GM04503 (cell line): ENCODE data around the gene ATF6.
"Not testable (repeated sequence)": the region's sequence is repeated elsewhere in the genome, so short reads cannot be mapped to it uniquely, and the experiment has no call there.

Experiments used
- DNase-seq: peaks from one replicate; pipeline ENCODE4 v3.0.0-alpha.2; 2012; ENCODE audit warnings: low read depth

ATF6 gene

DNA sequence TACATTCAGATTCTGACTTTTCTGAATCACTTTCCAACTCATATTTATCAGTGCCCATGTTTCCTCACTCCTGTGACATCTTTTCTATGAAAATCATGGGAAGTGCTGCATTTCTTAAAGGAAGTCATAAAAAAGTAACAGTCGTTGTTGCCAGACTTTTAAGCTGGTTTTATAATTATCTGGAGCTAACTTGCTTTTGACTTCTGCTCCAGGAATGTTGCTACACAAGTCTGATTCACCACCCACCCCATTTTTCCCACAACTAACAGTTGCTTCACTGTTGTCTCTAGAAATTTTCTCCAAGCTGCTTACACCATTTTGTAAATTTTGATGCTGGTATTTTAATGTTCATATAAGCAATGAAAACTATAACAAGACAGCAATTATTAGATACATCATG, 32.6 kb upstream of the ATF6 start:
- DNase-seq, result peak; percentile 94

DNA sequence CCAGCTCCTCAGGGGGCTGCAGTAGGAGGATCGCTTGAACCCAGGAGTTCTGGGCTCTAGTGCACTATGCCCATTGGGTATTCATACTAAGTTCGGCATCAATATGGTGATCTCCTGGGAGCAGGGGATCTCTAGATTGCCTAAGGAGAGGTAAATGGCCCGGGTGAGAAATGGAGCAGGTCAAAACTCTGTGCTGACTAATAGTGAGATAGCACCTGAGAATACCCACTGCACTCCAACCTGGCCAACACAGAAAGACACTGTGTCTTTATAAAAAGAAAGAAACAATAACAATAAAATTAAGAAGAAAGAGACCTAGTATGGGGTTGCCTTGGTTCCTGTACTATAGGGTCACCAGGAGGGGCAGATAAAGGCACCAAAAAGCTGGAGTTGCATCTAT, 30.3 kb upstream of the ATF6 start:
- no peak for DNase-seq

DNA sequence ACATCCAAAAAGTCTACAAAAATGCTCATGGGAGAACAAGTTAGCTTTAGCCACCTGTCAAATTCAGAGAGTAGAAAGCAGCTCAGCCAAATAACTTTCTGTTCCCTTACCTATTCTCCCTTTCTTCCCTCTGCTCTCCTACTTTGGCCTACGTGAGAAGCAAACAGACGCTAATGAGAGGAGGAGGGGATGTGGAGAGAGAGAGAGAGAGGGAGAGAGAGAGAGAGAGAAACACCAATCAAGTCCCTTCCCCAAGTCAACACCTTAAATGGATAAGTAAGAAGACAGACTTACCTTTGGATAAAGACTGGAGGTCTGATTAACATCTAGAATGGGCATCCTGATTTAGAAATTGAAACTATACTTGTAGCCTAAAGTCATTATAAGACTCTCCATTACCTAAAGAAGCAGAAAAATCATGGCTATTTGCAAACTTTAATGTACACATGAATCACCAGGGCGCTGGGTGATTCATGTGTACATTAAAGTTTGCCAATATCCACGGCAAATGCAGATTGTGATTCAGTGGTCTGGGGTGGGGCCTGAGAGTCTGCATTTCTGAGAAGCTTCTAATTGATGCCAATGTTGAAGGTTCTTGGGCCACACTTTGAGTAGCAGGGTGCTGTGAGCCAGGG, 29.7 kb upstream of the ATF6 start:
- no peak for DNase-seq

DNA sequence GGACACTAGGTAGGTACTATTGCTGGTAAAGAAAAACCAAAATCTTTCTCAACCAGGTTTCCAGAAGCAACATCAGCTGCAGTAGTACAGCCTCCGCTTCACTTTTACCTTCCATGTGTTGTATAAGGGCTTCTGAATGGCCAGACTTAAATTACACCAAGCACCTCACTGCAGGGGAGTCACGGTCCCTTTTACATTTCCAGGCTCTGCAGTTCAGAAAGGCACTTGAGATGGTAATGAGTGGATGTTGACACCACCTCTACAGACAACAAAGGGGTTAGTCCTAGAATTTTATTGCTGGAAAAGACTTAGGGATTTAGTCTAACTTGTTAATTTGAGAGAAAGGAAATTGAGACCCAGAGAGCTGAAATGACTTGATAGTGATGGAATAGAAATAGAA, 28.5 kb upstream of the ATF6 start:
- no peak for DNase-seq

DNA sequence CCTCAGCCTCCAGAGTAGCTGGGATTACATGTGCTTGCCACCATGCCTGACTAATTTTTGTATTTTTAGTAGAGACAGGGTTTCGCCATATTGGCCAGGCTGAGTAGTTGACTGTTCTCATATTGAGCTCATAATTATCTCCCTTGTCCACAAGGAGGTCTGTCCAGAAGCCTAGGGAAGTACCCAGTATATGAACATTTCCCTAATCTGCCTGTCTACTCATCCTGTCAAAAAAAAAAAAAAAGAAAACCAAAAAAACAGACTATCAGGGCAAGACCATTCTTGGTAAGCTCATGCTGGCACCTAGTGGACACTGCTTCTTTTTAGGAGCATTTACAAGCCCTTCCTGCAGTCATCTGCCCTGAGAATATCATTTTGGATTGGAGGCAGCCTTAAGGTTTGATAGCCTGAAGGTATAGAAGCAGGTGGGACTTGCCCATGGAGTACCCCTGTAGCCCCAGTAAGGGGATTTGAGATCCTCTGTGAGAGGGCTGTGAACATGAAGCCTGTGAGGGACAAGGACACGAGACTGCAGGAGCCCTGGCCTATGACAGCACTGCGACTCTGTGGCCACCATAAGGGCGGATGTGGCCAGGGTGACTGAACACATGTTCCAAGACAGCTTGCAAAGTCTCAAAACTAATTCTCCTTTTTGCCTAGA, 27.4 kb upstream of the ATF6 start:
- peak; percentile 37 for DNase-seq

DNA sequence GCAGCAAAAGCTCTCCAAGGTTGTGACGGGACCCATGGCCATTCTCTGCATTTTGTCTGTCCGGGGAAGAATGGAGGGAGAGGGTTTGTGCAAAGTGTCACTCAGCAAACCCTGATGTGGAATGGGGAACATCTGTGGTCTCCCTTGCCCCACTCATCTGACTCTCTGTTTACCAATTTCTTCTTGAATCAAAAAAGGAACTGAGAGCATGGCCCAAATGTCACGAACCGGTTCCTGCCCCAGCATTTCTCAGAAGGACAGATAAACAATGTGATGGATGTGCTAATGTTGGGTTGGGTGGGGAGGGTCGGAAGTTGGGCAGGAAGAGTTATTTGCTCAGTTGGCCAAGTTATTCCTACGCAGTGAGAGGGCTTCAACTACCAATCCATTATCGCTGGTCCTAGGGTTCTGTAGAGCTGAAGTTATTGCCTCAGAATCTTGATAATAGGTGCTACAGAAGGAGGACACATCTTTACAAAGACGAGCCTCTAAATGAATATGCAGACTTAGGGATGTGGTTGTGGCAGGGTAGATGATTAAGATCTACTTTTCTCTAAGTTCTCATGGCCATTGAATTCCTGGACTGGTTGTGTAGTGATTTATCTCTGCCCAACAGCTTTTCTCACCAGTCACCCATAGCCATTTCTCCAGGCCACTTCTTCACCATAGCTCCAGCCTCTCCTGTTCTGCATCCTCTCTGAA, 26.1 kb upstream of the ATF6 start:
- DNase-seq, result no peak

DNA sequence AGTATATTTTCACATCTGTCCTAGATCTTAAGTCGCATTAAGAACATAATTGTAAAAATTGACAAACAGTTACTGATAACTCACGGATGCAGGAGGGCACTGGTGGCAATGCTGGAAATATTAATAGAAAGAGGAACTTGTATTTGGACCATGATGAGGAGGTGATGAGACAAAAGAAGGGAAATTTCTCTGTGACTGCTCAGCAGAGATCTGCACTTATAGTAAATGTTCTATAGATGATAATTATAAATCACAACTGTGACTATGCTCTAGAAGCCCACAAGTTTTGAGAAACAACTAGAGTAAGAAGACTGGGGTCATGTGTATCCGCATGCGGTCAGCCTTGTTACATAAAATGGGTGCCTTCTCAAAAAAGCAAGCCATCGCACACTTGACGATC, 25.2 kb upstream of the ATF6 start:
- DNase-seq, result no peak

DNA sequence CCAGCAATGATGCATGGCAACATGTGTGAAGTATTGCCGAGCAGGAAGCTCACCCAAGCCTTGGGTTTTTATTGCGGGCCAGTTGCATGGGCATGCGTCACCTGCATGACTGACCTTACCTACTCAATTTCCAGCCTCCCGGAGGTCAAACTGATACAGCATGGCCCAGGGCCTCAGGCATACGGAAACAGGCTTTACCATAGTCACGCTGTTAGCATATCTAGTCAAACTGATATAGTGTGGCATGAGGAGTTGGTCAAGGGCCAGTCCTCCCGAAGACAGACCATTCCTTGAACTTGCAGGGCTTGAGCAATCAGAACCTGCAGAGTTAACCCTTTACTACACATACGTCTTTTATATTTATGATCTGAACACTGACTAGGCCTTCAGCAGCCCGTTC, 22.9 kb upstream of the ATF6 start:
- DNase-seq, result no peak

DNA sequence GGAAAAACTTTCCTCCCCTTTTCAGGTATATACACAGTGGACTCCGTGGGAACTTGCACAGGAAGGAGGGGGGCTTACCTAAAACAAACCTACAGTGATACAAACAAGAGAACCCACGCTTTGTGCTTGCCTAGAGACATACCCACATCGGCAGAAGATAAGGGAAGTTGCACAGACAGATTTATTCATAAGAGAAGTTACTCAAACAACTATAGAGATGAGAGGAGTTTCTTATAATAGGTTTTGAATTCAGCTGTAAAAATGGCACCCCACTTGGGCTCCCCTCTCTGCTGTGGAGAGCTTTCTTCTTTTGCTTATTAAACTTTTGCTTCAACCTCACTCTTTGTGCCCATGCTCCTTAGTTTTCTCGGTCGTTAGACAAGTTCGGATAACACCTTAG, 18.3 kb upstream of the ATF6 start:
- no peak for DNase-seq

DNA sequence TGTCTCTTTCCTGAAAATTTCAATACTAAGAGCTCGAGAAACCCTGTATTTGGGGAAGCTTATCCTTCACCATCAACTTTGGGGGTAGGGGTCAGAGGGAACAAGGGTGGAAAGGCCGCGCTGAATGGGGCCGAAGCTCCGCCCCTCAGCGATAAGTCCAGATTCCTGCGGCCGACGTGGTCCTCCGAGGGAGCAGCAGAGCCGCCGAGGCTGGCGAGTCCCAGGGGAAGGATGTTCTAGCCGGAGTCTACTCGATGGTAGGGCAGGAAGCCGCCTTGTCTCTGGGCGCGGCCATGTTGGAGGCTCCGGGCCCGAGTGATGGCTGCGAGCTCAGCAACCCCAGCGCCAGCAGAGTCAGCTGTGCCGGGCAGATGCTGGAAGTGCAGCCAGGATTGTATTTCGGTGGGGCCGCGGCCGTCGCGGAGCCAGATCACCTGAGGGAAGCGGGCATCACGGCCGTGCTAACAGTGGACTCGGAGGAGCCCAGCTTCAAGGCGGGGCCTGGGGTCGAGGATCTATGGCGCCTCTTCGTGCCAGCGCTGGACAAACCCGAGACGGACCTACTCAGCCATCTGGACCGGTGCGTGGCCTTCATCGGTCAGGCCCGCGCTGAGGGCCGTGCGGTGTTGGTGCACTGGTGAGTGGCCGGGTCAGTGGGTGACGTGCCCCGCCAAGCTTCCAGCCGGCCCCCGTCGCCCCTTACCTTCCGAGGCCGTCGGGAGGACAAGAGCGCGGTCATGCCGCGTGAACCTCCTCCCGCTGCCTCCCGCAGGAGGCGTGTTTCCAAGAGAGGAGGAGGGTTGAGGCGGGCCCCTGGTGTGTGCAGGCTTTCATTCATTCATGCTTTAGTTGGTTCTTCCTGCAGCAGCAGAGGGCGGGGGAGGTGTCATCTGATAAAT, 16.4 kb upstream of the ATF6 start, which contains the start of gene DUSP12:
DUSP12 (plus strand) TSS at position 278 of the 899 bp plus-strand sequence; CDS start at position 294, 16 bp downstream.
- peak; percentile 77 for DNase-seq

DNA sequence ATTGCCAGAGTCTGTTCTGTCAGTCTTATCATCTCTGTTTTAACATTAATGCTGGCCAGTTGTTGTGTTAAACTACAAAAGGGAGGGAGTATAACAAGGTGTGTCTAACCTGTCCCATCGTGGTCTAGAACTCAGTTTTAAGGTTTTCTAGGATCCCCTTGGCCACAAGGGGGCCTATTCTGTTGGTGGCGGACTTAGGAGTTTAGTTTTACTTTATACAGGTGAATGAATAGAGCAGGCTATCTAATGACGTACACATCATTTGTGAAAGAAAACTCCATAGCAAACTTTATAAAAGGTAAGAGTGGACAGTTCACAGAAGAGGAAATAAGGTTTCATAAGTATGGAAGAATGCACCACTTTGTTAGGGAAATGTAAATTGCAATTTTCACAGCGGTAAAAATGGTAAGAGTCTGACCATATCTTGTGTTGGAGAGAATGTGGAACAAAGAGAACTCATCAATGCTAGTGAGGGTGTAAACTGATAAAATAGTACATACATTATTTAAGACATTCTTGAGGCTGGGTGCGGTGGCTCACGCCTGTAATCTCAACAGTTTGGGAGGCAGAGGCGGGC, 2.5 kb upstream of the ATF6 start:
- DNase-seq, result no peak

DNA sequence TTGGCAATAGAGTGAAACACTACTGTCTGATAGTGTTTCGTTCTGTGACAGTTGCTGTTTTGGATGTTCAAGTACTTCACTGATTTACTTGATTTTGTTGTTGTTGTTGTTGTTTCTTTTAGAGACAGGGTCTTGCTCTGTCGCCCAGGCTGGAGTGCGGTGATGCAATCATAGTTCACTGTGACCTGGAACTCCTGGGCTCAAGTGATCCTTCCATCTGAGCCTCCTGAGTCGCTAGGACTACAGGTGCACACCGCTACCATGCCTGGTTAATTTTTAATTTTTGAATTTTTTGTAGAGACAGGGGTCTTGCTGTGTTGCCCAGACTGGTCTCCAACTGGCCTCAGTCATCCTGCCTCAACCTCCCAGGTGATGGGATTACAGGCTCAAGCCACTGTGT, 2.3 kb downstream of the ATF6 start:
- no peak for DNase-seq

DNA sequence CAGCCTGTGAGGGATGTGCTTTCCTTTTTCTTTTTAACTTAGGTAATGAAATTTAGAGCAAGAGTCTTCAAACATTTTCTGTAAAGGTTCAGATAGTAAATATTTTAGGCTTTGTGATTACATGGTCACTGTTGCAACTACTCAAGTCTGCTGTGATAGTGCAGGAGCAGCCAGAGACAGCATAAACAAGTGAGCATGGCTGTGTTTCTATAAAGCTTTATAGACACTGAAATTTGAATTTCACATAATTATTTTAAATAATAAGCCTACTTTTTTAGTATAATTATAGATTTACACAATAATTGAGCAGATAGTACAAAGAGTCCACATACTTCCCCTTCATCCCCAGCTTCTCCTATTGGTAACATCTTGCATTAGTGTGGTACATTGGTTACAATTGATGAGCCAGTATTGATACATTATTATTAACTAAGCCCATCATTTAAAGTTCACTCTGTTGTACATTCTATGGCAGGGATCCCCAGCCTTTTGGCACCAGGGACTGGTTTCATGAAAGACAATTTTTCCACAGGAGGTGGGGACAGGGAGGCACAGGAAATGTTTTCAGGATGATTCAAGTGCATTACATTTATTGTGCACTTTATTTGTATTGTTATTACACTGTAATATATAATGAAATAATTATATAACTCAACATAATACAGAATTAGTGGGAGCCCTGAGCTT, 3.0 kb downstream of the ATF6 start:
- no peak for DNase-seq

DNA sequence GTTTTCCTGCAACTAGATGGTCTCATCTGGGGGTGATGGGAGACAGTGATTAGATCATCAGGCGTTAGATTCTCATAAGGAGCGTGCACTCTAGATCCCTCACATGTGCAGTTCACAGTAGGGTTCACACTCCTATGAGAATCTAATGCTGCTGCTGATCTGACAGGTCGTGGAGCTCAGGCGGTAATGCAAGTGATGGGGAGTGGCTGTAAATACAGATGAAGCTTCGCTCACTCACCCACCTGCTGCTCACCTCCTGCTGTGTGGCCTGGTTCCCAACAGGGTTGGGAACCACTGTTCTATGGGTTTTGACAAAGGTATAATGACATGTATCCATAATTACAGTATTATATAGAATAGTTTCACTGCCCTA, 3.5 kb downstream of the ATF6 start:
- not testable (repeated sequence) for DNase-seq

DNA sequence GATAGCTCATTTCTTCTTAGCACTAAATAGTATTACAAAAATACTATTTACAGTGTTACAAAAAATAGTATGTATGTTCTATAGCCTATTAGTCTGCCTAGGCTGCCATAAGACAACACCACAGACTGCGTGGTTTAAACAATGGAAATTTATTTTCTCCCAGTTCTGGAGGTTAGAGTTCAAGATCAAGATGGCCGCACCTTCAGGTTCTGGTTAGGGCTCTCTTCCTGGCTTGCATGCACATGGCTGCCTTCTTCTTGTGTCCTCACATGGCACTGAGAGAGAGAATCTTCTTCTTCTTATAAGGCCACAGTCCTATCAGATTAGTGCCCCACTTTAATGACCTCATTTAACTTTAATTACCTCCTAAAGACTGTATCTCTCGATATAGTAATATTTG, 4.1 kb downstream of the ATF6 start:
- DNase-seq, result no peak

DNA sequence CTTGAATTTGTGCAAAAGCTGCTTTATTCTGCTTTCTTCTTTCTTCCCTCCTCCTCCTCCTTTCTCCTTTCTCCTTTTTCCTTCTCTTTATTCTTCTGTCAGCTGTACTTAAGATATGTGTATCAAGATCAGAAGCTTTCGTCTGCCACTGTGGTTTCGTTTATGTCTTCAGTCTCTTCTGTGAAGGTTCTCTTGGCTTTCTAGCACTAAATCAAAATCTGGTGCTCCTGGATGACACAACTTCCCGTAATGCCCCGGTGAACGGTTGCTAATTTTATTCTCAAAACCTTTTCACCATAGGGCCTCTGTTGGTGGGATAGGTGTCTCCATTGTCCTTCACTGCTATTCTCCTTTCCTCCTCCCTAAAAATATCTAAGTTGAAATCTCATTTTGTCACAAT, 5.0 kb downstream of the ATF6 start:
- DNase-seq, result no peak

DNA sequence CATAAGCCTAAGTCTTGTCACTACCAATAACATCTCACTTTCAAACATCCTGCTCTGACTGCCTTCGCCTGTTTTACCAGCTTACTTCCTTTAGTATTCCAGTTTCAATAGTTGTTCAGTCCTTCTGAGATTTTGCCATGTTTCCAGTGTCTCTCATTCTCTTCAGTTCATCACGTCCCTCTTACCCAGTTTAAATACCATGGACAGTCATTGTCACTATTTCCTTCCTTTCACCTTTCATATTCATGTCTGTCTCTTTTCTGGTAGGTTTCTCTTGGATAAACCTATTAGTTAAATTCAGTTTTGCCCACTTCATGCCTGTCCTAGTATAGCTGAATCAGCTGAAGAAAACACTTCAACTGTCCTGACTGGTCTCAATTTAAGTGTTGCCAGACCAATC, 5.9 kb downstream of the ATF6 start:
- DNase-seq, result no peak

DNA sequence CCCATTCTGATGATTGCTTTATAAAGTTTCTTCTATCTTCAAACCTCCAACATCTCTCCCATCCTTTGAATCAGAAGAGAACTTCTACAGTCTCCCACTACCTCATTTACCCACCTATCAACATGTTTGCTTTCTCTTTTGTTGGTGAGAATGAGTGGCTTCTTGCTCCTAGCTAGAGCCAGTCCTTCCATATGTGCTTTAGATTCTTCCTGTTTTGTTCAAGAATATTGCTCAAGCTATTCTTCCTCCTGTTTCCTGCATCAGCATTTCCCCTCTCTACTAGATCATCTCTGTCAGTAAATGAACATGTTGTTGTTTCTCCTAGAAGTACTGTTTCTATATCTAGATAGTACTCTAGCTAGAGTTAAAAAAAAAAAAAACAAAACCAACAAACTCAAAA, 6.3 kb downstream of the ATF6 start:
- no peak for DNase-seq

DNA sequence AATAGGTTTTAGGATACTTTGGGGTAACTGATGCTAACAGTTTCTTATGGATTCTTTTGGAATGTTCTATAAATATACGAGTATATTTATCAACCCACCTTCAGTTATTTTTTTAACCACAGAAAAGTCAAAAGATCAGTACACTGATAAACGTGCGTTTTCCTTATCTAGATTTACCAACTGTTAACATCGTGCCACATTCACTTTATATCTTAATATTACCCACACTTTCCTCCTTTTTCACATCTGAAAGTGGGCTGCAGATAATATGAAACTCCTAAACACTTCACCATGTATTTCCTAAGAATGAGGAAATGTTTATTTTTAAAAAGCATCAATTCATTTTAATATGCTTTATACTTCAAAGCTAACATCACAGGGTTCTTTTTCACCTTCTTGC, 7.7 kb downstream of the ATF6 start:
- DNase-seq, result no peak

DNA sequence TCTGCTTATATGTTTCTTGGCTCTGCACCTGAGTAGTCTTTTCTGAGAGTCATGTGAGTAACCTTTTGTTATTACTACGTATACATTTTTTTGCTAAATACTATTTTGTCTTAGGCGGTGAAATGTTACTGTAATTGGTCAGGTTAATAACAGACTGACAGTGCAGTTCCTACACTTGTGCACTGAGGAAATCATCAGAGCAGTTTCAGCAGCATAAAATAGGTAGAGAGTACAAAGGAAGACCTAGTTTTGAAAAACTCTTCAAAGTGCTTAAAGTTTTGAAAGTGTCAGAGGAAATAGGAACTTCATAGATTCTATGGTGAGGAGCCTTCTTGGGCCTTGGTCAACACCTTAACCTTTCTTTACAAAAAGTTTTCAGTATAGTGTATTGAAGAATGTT, 11.1 kb downstream of the ATF6 start:
- no peak for DNase-seq

DNA sequence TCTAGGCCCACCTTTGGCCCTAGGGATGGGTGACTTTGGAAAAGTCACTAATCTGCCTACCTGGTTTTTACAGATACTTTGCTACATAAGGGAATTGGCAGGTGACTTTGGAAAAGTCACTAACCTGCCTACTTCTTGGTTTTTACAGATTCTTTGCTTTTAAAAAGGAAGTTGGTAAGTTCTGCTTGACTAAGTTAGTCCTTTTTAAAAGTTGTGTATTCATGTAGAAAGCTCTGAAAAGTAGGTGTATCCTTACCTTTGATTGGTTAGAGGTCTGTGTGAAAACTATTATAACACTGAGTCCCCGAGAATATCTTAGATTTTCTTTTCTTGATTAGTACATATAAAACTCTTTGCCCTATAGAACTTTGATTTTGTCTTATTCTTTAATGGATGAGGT, 12.4 kb downstream of the ATF6 start:
- DNase-seq, result no peak

DNA sequence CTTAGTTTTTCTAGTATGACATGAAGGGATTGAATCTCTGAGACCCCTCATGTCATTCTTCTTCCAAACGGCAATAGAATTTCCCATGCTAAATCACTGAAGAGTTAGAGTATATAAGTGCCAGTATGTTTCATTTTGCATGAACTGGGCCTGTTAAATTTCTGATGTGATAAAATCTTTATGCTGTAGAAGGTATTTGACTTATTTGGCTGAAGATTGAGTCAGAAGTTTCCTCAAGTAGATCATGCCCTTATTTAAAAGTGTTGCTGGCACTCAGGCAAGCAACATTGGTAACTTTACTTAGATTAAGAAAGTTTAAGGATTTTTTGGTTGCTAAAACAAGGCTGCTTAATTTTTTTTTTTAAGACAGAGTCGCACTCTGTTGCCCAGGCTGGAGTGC, 13.3 kb downstream of the ATF6 start:
- no peak for DNase-seq
